GM04504 (cell line): Measurements from ENCODE around the gene ZNF148.

Source experiments
- DNase-seq: peaks from one replicate; pipeline ENCODE4 v3.0.0-alpha.2; 2012; ENCODE audit warnings: low read depth

Gene ZNF148

GRCh38 chr3:125280668-125281361 lies 94.3 kb downstream of the ZNF148 start:
- peak; percentile 33 for DNase-seq

- no peak for DNase-seq
These were observed 97.0 kb downstream of the ZNF148 start for GRCh38 chr3:125278155-125278554.

- no peak for DNase-seq
These were observed 104.0 kb downstream of the ZNF148 start for GRCh38 chr3:125271127-125271526.

- no peak for DNase-seq
These were observed 107.7 kb downstream of the ZNF148 start for GRCh38 chr3:125267460-125267859.

GRCh38 chr3:125266971-125267370 lies 108.2 kb downstream of the ZNF148 start:
- DNase-seq = no peak

GRCh38 chr3:125262161-125262560 lies 113.0 kb downstream of the ZNF148 start:
- DNase-seq = no peak

GRCh38 chr3:125261031-125261430 lies 114.1 kb downstream of the ZNF148 start:
- DNase-seq = no peak

- no peak for DNase-seq
These were observed 115.0 kb downstream of the ZNF148 start for GRCh38 chr3:125260158-125260557.

GRCh38 chr3:125257536-125257935 lies 117.6 kb downstream of the ZNF148 start:
- DNase-seq = no peak

- DNase-seq = no peak
These were observed 118.5 kb downstream of the ZNF148 start for GRCh38 chr3:125256675-125257074.

GRCh38 chr3:125250973-125251372 lies 124.2 kb downstream of the ZNF148 start:
- DNase-seq = no peak

- no peak for DNase-seq
These were observed 128.9 kb downstream of the ZNF148 start for GRCh38 chr3:125246237-125246636.

- DNase-seq = no peak
These were observed 129.6 kb downstream of the ZNF148 start for GRCh38 chr3:125245521-125245920.

GRCh38 chr3:125240496-125240895 lies 134.6 kb downstream of the ZNF148 start:
- DNase-seq = peak; percentile 13

- no peak for DNase-seq
These were observed 135.9 kb downstream of the ZNF148 start for GRCh38 chr3:125239266-125239665.

- DNase-seq = no peak
These were observed 136.4 kb downstream of the ZNF148 start for GRCh38 chr3:125238759-125239158.

GRCh38 chr3:125236331-125236903 lies 138.7 kb downstream of the ZNF148 start:
- no peak for DNase-seq

GRCh38 chr3:125234831-125235230 lies 140.3 kb downstream of the ZNF148 start:
- no peak for DNase-seq

GRCh38 chr3:125232401-125232800 lies 142.7 kb downstream of the ZNF148 start:
- no peak for DNase-seq

GRCh38 chr3:125231895-125232294 lies 143.2 kb downstream of the ZNF148 start:
- DNase-seq = peak; percentile 37

- DNase-seq = no peak
These were observed 145.4 kb downstream of the ZNF148 start for GRCh38 chr3:125229707-125230106.

- no peak for DNase-seq
These were observed 146.0 kb downstream of the ZNF148 start for GRCh38 chr3:125229168-125229567.

GRCh38 chr3:125221831-125222230 lies 153.3 kb downstream of the ZNF148 start:
- no peak for DNase-seq
